Measurements from ENCODE around the gene BMP7.
"Not testable (repeated sequence)": the region's sequence is repeated elsewhere in the genome, so short reads cannot be mapped to it uniquely, and the experiment has no call there.

The BMP7 gene

DNA sequence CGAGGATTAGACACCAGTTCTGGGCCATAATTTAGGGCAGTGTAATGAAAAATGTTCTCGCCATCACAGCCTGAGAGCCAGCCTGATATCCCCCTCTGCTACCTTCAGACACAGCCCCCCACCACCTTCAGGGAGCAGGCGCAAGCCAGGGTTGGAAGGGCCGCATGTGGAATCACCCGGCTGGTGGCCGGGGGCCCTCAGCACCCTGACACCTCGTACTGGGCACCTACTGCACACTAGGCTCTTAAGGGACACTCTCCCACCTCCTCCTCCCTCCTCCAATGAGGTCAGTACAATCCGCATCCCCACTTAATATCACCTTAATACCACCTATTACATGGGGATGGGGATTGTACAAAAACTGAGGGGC, 55.5 kb downstream of the BMP7 start:
- DNase-seq (ENCODE audit: low read depth): no peak

DNA sequence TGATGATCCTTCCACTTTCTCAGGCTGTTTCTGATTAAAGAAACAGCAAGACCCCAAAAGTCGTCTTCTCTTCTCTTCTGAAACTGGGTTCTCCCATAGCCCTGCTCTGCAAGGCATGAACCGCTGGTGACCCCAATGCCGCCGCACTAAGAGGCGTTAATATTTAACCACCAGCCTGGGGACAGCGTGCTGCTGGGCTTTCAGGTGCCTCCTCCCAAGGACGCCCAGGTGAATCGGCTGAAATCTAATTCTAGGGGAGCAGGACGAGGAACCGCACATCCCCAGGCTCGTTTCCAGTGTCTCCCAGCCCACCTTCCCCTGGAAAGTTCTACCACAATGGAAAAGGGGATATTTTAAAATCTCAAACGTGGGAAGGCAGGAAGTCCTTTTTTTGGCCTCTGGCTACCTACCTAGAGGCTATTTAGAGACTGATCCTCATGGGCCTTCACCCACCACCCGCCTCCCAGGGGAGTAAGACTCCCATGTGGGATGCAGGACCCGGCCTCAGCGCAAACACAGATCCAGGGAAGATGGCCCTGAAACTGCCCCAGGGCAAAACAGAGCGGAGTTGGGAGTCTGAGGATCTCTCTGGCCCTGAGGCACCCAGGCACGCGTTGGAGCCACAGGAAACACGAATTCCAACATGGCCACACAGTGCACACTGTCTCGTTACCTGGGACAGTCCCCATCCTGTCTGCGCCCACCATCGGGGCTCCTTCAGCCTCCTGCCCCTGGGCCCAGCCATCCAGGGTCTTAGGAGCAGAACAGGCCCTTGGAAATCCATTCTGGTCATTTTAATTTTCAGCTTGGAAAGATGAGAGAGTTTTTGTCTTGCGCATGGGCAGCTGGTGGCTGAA, 56.2 kb downstream of the BMP7 start:
- DNase-seq (ENCODE audit: low read depth): no peak

DNA sequence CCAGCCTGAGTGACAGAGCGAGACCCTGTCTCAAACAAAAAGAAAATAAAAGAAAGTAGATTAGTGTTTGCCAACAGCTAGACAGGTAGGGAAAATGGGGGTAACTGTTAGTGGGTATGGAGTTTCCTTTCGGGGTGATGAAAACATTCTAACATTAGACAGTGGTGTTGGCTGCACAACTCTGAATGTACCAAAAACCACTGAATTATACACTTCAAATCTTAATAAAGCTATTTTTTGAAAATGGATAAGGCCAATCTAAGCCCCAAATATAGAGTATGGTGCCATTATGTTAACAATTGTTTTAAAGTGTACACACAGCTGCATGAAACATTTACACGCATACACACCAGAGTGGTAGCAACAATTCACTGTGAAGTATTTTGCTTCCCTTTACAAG, 57.0 kb downstream of the BMP7 start:
- no peak for DNase-seq (ENCODE audit: low read depth)

DNA sequence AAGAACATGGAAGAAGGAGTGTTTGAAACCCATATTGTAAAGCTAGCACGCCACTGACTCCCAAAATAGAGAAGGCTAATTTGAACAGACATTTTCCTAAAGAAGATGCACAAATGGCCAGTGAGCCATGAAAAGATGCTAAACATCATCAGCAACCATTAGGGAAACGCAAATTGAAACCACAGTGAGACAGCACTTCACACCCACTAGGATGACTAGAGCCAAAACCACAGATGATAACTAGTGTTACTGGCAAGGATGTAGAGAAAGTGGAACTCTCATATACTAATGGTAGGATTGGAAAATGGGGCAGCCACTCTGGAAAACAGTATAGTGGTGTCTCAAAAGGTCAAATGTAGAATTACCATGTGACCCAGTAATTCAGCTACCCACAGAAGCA, 58.2 kb downstream of the BMP7 start:
- DNase-seq (ENCODE audit: low read depth): no peak

DNA sequence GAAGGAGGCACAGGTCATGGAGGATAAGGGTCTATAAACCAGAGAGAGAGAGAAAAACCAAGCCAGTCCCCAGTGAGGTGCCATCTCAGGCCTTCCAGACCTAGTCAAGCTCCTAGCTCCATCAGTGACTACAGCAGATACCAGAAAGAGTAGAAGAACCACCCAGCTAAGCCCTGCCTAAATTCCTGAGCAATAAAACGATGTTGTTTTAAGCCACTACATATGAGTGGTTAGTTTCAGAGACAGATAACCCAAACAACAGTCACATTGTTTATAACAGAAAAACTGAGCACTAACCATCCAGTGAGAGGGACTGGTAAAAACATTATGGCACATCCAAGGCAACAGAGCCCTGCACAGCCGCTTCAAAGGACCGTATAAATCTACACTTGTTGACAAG, 59.2 kb downstream of the BMP7 start:
- no peak for DNase-seq (ENCODE audit: low read depth)

DNA sequence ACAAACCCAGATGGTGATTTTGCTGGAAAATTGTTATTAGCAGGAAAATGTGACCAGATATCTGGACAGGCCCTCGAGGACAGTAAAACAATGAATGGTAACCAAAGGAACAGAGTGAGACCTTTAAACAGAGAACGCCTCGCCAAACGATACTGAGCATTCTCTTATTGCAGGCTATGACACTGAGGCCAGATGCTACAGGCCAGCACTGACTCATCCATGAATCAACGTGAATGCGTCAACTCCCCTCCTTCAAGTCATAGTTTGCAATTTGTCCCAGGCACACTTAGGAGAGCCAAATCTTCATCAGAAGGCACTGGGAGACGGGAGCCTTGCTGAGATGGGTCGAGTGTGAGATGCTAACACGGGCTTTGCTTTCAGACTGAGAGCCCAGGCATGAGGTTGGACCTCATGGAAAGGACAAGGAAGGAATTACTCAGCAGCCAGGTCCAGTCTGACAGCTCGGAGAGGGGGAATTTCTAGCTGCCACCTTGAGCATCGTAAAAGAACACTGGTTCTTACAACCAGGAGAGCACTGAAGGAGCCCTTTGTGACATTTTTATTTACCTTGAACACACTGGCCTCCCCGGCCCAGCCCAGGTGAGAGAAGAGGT, 60.7 kb downstream of the BMP7 start:
- no peak for DNase-seq (ENCODE audit: low read depth)

DNA sequence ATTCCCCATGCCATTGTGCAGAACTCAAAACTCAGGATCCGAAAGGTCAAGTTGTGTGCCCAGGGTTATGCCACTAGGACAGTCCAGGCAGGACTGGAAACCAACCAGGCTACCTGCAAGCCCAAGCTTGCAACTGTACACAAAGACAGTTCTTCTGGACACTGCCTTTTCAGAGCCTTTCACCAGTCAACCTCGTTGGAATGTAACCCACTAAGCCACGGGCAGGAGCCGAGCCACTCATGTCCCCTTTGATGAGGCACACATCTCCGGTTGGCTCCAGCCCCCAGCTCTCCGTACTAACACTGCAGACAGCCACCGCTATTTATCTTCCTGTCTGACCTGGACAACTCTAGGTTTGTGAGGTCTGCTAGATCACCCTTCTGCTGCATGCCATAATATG, 62.5 kb downstream of the BMP7 start:
- DNase-seq (ENCODE audit: low read depth): no peak

DNA sequence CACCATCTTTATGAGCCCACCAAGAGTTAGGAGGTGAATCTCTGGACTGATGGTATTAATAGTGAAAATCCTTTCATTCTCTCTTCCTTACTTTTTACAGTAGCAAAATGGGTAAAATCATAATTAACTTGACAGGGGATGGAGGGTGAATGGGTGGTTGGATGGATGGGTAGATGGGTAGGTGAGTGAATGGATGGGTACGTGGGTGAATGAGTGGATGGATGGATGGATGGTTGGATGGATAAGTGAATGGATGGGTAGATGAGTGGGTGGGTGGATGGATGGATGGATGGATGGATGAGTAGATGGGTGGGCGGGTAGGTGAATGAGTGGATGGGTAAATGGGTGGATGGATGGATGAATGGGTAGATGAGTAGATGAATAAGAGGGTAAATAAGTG, 63.2 kb downstream of the BMP7 start:
- no peak for DNase-seq (ENCODE audit: low read depth)

DNA sequence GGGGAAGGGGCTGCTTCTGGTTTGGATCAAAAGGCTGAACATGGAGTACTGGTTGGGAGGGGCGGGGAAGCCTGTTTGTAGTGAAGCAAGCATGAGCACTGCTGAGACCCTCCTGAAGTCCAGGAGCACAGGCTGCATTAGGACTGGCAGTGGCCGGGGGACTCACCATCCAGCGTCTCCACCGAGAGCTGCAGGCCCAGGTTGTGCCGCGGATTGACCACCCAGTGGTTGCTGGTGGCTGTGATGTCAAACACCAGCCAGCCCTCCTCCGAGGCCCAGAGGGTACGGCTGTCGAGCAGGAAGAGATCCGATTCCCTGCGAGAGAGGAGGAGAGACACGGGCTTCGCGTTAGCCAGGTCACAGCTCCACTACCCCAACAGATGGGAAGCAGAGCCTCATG, 64.1 kb downstream of the BMP7 start:
- DNase-seq (ENCODE audit: low read depth): no peak

DNA sequence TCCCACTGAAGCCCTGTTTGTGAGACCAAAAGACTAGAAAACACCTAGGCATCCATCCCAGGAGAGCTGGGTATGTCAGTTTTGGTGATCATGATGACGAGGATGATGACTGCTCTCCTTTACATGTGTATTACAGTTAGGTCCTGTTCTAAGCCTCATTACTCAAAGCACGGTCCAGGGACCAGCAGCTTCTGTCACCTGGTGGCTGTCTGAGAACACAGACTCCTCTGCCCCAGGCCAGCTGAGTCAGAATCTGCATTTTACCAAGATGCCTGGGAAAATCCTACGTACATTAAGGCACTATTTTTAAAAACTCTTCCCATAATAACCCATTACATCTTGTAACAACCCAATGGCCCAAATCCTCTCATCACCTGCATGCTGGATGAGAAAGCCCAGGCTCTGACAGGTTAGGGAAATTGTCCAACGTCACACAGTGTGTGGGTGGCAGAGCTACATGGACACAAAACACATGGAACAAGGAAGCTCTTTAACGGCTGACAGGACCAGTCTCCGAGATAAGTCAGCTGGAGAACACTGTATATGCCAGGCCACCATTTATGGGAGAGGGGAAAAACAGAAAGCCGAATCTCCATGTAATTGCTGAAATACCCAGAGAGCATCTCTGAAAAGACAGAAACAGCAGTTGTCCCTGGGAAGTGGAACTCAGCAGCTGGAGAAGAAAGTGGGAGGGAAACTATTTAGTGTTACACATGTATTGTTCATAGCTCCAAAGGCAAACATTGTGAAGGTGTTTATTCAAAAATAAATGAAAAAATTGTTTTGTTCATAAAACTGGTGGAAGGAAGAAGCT, 65.4 kb downstream of the BMP7 start:
- no peak for DNase-seq (ENCODE audit: low read depth)

DNA sequence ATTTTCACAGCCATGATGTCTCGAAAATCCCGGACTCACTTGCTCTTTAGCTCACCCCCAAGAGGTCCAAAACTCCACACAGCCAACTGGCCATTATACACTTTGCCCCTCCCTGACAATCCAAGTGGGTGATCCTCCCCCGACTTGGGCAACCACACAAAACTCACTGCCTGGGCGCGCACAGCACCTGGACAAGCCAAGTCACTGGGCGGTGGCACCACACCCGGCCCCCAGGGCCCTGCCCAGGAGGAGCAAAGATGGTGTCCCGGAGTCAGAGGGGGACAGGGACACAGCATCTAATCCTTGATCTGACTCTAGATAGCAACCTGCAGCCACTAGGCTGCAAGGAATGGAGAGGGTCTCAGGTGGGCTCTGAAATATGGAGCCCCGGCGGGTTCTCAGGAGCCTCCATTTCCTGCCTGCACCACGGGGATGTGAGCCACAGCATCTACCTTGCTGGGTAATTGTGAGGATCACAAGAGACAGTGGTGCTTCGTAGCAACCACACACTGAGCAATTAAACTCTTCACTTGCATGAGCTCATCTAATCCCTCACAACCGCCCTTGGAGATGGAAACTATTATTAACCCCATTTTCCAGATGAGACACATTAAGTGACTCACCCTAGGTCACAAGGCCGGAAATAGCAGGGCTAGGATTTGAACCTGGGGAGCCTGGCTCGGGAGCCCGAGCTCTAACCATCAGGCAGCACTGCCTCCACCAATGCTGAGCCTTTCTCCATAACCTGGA, 66.6 kb downstream of the BMP7 start:
- no peak for DNase-seq (ENCODE audit: low read depth)

DNA sequence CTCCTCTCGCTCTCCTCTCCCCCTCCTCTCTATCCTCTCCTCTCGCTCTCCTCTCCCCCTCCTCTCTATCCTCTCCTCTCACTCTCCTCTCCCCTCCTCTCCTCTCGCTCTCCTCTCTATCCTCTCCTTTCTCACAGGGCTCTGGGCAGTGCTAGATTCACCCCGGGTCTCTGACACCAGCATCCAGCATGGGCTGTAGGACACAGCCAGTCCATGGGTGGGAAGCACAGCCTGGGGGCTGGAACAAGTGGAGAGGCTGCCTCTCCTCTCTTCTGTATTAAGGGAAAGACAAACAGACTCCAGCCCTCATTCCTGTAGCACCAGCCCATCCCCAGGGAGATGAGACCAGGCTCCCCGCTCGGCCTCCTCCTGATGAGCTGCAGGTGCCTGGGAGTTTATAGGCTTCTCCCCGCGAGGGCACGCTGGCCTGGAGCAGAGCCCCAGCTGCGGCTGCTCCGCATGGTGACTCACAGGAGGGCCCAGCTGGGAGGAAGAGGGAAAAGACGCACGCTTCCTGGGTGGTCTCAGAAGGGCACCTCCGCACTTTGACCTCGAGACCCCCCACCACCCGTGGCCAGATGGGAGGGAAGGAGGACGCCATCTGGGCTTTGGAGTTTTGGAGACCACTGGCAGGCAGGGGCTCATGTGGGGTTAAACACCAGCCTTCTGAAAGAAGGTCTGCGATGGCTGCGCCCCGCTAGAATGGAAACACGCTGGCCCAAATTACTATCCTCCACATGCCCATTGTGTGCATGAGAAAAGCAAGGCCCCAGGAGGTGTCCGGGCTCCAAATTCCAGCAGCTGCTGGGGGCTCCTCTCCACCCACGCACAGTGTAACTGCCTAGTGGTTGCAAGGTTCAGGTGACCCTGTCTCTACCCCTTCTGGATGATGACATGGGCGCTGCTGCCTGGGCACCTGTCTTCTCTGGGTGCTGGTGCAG, 68.0 kb downstream of the BMP7 start:
- no peak for DNase-seq (ENCODE audit: low read depth)

DNA sequence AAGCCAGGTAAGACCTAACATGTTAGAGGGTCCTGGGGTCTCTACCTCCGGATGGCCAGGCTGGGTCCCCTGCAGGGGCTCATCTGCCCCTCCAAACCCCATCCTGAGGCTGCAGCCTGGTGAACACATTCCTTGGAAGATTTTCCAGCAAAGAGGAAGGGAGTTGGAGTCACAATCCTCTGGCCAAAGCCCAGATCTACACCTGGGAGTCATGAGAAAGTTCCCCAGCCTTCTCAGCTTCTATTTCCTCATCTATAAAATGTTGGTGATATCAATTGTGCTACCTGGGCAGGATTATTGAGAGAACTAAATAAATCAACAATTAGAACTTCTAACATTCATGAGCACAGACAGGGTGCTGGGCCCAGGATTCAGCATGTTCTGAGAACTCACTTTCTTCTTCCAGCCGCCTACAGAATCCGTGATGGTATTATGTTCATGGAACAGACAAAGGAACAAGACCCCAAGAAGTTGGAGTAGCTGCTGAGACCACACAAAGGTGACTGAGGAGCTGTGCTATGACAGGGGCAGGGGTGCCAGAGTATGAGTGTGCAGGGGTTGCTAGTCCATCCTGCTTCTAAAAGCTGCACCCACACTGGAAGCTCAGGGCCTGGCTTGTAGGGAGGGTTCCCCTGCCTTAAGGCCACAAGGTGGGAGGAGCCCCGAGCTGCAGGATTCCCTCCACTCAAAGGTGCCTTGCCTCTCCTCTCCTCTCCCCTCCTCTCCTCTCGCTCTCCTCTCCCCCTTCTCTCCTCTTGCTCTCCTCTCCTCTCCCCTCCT, 68.9 kb downstream of the BMP7 start:
- DNase-seq (ENCODE audit: low read depth): no peak

DNA sequence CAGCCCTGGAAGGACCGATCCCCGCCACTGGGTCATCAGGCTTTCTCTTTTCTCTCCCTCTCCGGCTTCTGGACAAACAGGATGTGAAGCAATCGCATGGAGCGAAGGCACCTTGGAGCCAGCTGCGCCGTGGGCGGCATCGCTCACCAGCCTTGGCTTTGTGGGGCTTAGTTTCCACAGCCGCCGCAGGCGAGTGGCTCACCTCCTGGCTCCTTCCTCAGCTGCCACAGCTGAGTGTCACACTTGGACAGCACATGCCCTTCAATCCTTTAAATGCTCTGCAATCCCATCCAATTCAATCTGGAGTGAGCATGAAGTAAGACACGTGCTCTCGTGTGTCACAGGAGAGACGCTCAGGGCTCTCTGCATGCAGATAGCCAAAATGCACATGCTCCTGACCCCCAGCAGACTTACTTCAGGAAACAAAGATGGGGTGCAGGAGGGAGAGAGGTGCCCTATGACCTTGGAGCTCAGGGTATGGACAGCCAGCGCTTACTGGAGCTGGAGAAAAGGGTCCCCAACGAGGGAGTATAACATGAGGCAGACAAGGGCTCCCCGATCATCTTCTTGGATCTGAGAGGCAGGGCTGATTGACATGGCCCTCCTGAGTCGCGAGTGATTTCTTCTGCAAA, 70.9 kb downstream of the BMP7 start:
- no peak for DNase-seq (ENCODE audit: low read depth)

DNA sequence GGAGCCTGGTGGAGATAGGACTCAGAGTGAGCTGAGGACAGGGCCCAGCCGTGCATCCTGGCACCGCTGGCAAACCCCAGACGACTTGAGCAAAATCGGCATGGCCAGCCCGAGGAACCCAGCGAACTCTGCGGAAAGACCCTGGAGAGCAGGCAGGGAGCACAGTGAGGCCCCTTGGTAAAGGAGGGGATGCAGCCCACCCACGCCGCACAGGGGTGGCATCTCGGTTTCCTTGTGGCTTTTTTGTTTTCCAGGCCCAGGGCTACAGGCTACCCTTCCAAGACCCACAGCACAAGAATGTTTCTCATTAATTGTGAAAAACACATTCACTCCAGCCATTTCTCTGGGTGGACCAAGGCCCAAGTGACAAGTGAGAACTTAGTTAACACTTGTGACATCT, 71.4 kb downstream of the BMP7 start:
- DNase-seq (ENCODE audit: low read depth): no peak

DNA sequence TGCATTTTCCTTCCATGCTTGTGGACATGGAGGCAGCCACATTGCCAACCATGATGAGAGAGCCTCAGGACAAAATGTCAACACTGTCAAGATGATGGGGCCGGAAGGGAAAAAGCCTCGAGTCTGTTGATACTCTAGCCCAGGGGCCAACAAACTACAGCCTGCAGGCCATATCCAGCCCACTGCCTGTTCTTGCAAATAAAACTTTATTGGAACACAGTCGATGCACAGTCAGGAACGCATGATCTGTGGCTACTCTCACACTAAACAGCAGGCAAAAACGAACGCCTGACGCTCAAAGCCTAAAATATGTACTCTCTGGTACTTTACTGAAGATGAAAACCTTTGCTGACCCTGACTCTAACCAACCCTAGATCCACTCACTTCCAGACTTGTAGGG, 72.3 kb downstream of the BMP7 start:
- DNase-seq (ENCODE audit: low read depth): no peak

DNA sequence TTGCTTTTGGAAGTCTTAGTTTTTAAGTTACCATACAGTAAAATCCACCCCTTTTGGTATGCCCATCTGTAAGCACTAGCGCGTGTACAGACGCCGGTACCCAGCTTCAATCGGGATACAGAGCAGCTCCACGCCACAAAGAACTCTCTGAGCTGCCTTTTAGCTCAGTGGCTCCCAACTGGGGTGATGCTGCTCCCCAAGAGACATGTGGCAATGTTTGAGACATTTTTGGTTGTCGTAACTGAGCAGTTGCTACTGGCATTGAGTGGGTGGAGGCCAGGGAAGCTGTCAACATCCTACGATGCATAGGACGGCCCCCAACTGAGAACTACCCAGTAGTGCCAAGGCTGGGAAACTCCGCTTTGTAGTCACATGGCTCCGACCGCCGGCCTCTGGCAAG, 73.3 kb downstream of the BMP7 start:
- no peak for DNase-seq (ENCODE audit: low read depth)

DNA sequence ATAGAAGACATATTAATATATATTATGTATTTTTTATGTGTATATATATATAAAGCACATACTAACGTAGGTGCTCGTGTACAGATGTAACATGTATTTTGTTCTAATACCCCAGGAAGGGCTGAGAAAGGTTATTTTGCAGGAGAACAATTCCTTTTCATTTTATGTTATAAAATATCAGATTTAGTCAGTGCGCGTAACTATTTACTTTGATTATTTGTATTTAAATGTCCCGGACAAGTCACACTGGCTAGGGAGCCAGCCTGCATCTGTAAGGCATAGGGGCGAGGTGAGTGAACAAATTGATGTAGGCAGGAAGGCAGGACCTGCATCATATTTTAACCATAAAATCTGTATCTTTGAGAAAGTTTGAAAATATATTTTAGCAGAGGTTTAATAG, 74.1 kb downstream of the BMP7 start:
- DNase-seq (ENCODE audit: low read depth): no peak

DNA sequence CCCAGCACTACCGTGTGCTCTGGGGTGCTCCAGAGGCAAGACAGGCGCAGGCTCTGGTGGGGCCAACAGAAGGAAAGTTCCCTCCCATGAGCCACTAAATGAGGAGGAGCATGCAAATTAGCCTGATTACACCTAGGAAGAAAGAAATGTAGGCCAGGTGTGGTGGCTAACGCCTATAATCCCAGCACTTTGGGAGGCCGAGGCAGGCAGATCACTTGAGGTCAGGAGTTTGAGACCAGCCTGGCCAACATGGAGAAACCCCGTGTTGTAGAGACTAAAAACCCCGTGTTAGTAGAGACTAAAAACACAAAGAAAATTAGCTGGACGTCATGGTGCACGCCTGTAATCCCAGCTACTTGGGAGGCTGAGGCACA, 75.2 kb downstream of the BMP7 start:
- DNase-seq (ENCODE audit: low read depth): not testable (repeated sequence)
